ENCODE measurements around the gene CELF4.

CELF4 gene

DNA sequence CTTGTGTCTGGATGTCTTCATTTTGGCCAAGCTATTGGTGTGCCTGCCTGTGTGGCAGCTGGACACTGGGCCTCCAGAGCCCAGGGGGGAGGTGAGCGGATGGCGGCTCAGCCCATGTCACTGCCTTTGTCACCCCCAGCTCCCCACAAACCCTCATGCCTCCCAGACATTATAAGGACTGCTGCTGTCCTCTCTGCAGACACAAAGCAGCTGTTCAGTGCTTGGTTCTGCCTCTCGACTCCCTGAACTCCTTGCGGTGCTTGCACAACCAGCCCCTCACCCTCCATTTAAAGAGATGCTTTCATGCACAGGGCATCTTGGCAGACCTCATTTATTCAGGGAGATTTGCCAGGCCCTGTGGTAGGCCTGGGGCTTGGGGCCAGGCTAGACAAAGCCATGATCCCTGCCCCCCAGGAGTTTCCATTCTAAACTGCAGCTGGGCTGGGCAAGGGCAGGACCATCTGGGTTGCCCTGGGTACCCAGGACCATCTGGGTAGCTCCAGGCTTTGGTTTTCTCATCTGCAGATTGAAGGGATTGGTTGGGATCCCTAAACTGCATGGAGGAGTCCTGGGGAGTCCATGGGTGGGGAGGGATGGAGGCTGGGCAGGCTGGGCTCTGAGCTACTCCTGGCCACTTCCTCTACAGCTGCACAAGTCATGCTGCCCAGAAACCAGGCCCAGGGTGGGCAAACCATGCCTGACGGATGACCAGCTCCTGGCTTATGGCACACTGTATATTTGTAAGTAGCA lies 168.5 kb downstream of the CELF4 start:
- TF ChIP-seq TEAD4 (IDR thresholded peaks at IDR 0.05) (no peak), NFIC (IDR thresholded peaks at IDR 0.05) (no peak), CEBPB (IDR thresholded peaks at IDR 0.05) (no peak), TCF12 (IDR thresholded peaks at IDR 0.05; ENCODE audit: low read depth) (no peak), RAD21 (IDR thresholded peaks at IDR 0.05; ENCODE audit: low read depth) (no peak), EGR1 (IDR thresholded peaks at IDR 0.05) (no peak), YY1 (IDR thresholded peaks at IDR 0.05; ENCODE audit: low read depth) (no peak), TAF1 (IDR thresholded peaks at IDR 0.05; ENCODE audit: low read depth) (no peak), EP300 (IDR thresholded peaks at IDR 0.05; ENCODE audit: borderline replicate concordance) (no peak), CREB1 (IDR thresholded peaks at IDR 0.05; ENCODE audit: low read depth) (no peak), ZBTB7A (IDR thresholded peaks at IDR 0.05; ENCODE audit: low read depth) (no peak)
- TF ChIP-seq, protein P1, sequence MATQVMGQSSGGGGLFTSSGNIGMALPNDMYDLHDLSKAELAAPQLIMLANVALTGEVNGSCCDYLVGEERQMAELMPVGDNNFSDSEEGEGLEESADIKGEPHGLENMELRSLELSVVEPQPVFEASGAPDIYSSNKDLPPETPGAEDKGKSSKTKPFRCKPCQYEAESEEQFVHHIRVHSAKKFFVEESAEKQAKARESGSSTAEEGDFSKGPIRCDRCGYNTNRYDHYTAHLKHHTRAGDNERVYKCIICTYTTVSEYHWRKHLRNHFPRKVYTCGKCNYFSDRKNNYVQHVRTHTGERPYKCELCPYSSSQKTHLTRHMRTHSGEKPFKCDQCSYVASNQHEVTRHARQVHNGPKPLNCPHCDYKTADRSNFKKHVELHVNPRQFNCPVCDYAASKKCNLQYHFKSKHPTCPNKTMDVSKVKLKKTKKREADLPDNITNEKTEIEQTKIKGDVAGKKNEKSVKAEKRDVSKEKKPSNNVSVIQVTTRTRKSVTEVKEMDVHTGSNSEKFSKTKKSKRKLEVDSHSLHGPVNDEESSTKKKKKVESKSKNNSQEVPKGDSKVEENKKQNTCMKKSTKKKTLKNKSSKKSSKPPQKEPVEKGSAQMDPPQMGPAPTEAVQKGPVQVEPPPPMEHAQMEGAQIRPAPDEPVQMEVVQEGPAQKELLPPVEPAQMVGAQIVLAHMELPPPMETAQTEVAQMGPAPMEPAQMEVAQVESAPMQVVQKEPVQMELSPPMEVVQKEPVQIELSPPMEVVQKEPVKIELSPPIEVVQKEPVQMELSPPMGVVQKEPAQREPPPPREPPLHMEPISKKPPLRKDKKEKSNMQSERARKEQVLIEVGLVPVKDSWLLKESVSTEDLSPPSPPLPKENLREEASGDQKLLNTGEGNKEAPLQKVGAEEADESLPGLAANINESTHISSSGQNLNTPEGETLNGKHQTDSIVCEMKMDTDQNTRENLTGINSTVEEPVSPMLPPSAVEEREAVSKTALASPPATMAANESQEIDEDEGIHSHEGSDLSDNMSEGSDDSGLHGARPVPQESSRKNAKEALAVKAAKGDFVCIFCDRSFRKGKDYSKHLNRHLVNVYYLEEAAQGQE (IDR thresholded peaks at IDR 0.05; ENCODE audit: low read depth): no peak
- TF ChIP-seq, protein P2, sequence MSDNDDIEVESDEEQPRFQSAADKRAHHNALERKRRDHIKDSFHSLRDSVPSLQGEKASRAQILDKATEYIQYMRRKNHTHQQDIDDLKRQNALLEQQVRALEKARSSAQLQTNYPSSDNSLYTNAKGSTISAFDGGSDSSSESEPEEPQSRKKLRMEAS (IDR thresholded peaks at IDR 0.05): no peak

DNA sequence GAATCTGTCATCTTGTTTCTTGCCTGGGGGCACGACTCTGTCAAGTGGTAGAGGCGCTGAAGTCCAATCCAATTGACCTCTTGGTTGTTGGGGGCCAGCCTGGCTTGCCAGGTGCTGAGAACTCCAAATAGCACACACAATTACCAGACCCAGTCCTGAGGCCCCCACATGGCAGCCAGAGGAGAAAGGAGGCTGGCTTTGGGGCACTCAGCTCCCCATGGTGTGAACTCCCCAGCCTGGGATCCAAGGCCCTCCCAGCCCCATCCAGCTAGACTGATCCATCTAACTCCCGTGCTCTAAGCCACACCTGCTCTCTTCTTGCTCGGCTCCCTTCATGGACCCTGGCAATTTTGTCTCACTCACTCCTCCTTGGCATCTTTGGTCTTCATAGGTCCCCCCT lies 170.0 kb downstream of the CELF4 start:
- no peak for TF ChIP-seq CREB1 (IDR thresholded peaks at IDR 0.05; ENCODE audit: low read depth)
- TF ChIP-seq, protein P2 (IDR thresholded peaks at IDR 0.05): no peak
- TF ChIP-seq ZBTB7A (IDR thresholded peaks at IDR 0.05; ENCODE audit: low read depth): no peak
- TF ChIP-seq EGR1 (IDR thresholded peaks at IDR 0.05): no peak
- TF ChIP-seq RAD21 (IDR thresholded peaks at IDR 0.05; ENCODE audit: low read depth): no peak
- no peak for TF ChIP-seq TCF12 (IDR thresholded peaks at IDR 0.05; ENCODE audit: low read depth)
- no peak for TF ChIP-seq FOXM1 (IDR thresholded peaks at IDR 0.05; ENCODE audit: borderline replicate concordance, low read depth)
- TF ChIP-seq, protein P1 (IDR thresholded peaks at IDR 0.05; ENCODE audit: low read depth): no peak
- TF ChIP-seq YY1 (IDR thresholded peaks at IDR 0.05; ENCODE audit: low read depth): no peak
- no peak for TF ChIP-seq EP300 (IDR thresholded peaks at IDR 0.05; ENCODE audit: borderline replicate concordance)
- no peak for TF ChIP-seq NFIC (IDR thresholded peaks at IDR 0.05)
- TF ChIP-seq TAF1 (IDR thresholded peaks at IDR 0.05; ENCODE audit: low read depth): no peak; the same call in 1 of the 2 replicates
- TF ChIP-seq, protein P3, sequence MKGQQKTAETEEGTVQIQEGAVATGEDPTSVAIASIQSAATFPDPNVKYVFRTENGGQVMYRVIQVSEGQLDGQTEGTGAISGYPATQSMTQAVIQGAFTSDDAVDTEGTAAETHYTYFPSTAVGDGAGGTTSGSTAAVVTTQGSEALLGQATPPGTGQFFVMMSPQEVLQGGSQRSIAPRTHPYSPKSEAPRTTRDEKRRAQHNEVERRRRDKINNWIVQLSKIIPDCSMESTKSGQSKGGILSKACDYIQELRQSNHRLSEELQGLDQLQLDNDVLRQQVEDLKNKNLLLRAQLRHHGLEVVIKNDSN (IDR thresholded peaks at IDR 0.05): no peak
- no peak for TF ChIP-seq TEAD4 (IDR thresholded peaks at IDR 0.05)
- TF ChIP-seq CEBPB (IDR thresholded peaks at IDR 0.05): no peak

DNA sequence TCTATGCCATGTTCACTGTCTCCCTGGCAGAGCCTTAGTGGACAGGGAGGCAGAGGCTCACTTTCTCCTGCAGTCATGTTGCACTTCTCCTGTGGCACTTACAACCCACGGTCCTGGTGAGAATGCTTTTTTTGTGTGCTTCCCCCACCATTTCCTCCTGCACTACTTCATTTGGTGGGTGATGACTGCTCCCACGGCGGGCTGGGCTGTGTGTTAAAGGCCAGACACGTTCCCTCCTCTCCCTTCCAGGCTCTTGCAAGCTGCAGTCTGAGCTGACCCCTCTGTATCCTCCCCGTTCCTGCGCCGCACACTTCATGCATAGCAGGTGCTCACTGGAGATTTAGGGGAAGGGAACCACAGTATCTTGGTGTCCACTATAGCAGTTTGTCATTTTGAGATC lies 170.5 kb downstream of the CELF4 start:
- TF ChIP-seq CREB1 (IDR thresholded peaks at IDR 0.05; ENCODE audit: low read depth): no peak
- TF ChIP-seq EGR1 (IDR thresholded peaks at IDR 0.05): no peak
- TF ChIP-seq, protein P3 (IDR thresholded peaks at IDR 0.05): no peak
- TF ChIP-seq TAF1 (IDR thresholded peaks at IDR 0.05; ENCODE audit: low read depth): no peak
- TF ChIP-seq TEAD4 (IDR thresholded peaks at IDR 0.05): no peak
- TF ChIP-seq RAD21 (IDR thresholded peaks at IDR 0.05; ENCODE audit: low read depth): no peak
- no peak for TF ChIP-seq NFIC (IDR thresholded peaks at IDR 0.05)
- no peak for TF ChIP-seq YY1 (IDR thresholded peaks at IDR 0.05; ENCODE audit: low read depth)
- TF ChIP-seq TCF12 (IDR thresholded peaks at IDR 0.05; ENCODE audit: low read depth): no peak
- TF ChIP-seq ZBTB7A (IDR thresholded peaks at IDR 0.05; ENCODE audit: low read depth): no peak
- no peak for TF ChIP-seq CEBPB (IDR thresholded peaks at IDR 0.05)
- TF ChIP-seq, protein P1 (IDR thresholded peaks at IDR 0.05; ENCODE audit: low read depth): no peak
- TF ChIP-seq FOXM1 (IDR thresholded peaks at IDR 0.05; ENCODE audit: borderline replicate concordance, low read depth): no peak
- TF ChIP-seq, protein P2 (IDR thresholded peaks at IDR 0.05): no peak
- TF ChIP-seq EP300 (IDR thresholded peaks at IDR 0.05; ENCODE audit: borderline replicate concordance): no peak

Data from Ishikawa (cell line).